GM19240 (cell line): ENCODE measurements around the gene KRT32.
"Not testable (repeated sequence)": the region's sequence is repeated elsewhere in the genome, so short reads cannot be mapped to it uniquely, and the experiment has no call there.

Experiments used
- DNase-seq: peaks from one replicate; pipeline ENCODE4 v3.0.0; 2011; ENCODE audit warnings: low spot score; ENCODE audit not compliant: insufficient read length

KRT32 gene

GRCh38 chr17:41429667-41430066 lies 37.5 kb downstream of the KRT32 start:
- no peak for DNase-seq

GRCh38 chr17:41428591-41429291 lies 38.4 kb downstream of the KRT32 start:
- no peak for DNase-seq

GRCh38 chr17:41424111-41424635 lies 43.0 kb downstream of the KRT32 start, which contains the start of gene KRT37:
TSS of gene KRT37 (minus strand) at chr17:41424585. CDS start at chr17:41424523, 62 bp downstream.
- no peak for DNase-seq

GRCh38 chr17:41422586-41422985 lies 44.6 kb downstream of the KRT32 start:
- not testable (repeated sequence) for DNase-seq

GRCh38 chr17:41421617-41422016 lies 45.6 kb downstream of the KRT32 start:
- DNase-seq, result no peak

GRCh38 chr17:41421116-41421515 lies 46.1 kb downstream of the KRT32 start:
- DNase-seq, result no peak

- DNase-seq, result no peak
Observed at GRCh38 chr17:41420134-41420533, 47.1 kb downstream of the KRT32 start.

GRCh38 chr17:41419716-41420115 lies 47.5 kb downstream of the KRT32 start:
- DNase-seq, result no peak

- DNase-seq, result no peak
Observed at GRCh38 chr17:41418116-41418860, 48.9 kb downstream of the KRT32 start.

GRCh38 chr17:41417576-41418015 lies 49.6 kb downstream of the KRT32 start:
- peak; percentile 23 for DNase-seq

- no peak for DNase-seq
Observed at GRCh38 chr17:41417127-41417526, 50.1 kb downstream of the KRT32 start.

GRCh38 chr17:41416479-41416878 lies 50.7 kb downstream of the KRT32 start:
- DNase-seq, result no peak

GRCh38 chr17:41415833-41416335 lies 51.3 kb downstream of the KRT32 start:
- DNase-seq, result no peak

- DNase-seq, result no peak
Observed at GRCh38 chr17:41415411-41415810, 51.8 kb downstream of the KRT32 start.

- no peak for DNase-seq
Observed at GRCh38 chr17:41413982-41414381, 53.2 kb downstream of the KRT32 start.

- DNase-seq, result no peak
Observed at GRCh38 chr17:41413353-41413957, 53.7 kb downstream of the KRT32 start.

GRCh38 chr17:41411072-41411840 lies 55.9 kb downstream of the KRT32 start:
- no peak for DNase-seq
